HG03139 (cell line): Measurements from ENCODE around the gene P2RX2.

Experiments
- ATAC-seq: cut with Tn5 transposase; IDR thresholded peaks from one replicate; pipeline ENCODE4 v1.9.1; 2021; ENCODE audit not compliant: unreplicated experiment

P2RX2 gene

DNA sequence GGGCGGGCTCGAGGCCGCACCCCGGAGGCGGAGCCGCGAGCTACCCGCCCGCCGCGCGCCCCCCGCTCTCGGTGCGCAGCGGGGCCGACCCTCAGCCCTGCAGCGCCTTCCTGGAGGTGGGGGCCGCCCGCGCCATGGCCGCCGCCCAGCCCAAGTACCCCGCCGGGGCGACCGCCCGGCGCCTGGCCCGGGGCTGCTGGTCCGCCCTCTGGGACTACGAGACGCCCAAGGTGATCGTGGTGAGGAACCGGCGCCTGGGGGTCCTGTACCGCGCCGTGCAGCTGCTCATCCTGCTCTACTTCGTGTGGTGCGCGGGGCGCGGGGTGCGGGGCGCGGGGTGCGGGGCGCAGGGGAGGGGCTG, at the start of gene P2RX2:
TSS of gene P2RX2 (plus strand) at position 94 of the 361 bp plus-strand sequence. CDS start at position 135, 41 bp downstream.
- ATAC-seq: no peak

DNA sequence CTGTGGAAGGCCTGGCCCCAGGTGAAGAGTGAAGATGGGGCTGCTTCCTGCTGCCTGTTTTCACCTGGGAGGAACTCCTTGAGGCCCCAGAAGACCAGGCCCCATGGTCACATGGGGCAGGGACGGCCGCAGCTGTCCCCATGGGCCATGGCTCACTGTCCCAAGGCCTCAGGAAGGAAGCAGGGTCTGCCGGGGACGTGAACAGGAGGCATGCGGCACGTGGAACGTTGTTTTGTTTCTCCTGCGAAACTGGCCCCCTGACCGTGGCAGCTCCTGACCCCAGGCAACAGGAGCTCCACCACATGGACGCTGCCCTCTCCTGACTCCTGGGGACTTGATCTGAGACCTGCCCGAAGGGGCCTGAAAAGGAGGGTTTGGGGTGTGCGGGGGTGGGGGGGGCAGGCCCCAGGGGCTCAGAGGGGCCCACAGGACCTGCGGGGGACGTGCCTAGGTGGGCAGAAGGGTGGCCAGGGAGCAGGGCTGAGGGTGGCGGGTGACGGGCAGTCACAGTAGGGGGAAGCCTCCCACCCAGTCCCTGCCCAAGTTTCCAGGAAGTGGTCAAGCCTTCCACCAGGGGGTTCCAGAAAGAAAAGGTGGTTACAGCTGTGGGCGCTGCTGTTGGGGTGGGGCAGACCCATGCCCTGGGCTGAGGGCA, 49.6 kb upstream of the P2RX2 start:
- no peak for ATAC-seq

DNA sequence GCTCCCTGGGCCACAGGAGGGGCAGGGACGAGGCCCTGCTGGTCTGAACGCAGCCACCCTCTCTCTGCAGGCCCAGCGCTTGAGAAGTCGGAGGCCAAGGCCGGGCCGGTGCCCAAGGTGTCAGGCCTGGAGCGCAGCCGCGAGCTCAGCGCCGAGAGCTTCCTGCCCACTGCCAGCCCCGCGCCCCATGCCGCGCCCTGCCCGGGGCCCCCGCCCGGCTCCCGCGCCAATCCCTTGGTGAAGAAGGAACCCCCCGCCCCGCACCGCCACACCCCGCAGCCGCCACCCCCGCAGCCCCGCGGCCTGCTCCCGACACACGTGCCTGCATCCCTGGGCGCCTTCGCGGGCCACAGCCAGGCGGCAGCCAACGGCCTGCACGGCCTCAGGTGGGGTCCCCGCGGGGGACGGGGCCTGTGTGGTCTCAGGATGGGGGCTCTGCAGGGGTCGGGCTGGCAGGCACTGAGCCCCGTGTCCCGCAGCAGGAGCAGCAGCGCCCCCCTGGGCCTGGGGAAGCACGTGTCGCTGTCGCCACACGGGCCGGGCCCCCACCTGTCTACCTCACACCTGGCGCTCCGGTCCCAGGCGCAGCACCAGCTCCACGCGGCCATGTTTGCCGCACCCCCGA, 48.6 kb upstream of the P2RX2 start:
- ATAC-seq: no peak

DNA sequence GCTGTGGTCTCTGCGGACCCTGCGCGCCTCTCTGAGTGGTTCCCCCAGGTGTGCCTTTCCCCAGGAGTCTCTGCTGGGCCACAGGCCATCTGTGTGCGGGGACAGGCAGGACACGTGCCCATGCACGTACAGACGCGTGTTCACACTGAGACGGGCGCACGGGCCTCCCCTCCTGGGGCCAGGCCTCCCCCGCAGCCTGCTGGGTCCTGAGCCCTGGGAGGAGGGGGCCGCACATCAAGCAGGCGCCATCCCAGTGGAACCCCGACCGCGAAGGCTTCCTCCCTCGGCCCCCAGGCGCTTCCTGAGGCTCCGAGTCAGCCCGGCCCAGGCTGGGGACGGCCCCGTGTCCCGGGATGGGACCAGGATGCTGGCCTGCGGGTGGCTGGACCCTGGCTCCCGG, 47.9 kb upstream of the P2RX2 start:
- ATAC-seq: no peak

DNA sequence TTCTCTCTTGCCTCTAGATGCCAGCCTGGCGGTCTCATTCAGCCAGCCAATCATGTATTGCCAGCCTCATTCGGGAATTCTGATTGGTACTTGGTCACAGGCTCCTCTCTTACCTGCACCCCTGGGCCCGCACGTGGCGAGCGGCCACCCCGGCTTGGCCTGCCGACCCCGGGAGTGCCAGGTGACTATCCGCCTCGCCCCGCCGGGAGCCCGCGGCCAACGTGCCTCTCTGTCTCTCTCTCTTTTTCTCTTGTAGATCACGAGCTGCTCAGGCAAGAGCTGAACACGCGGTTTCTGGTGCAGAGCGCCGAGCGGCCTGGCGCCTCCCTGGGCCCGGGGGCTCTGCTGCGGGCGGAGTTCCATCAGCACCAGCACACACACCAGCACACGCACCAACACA, 47.5 kb upstream of the P2RX2 start:
- ATAC-seq: no peak

DNA sequence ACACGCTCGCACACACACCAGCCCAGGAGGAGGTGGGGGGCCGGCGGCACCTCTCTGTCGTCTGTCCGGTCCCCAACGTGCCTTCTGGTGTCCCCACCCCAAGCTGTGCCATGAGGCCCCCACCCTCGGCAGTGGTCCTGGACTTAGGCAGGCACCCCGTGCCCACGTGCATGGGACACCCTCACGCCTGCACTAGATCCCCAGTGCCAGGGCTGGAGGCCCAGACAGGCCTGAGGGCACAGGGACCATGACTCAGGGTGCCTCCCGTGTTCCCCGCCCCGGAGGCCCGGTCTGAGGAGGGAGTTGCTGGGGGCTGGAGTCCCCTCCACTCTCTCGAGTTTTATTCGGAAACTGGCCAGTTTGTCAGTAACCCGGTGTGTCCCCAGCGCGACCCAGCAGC, 47.0 kb upstream of the P2RX2 start:
- no peak for ATAC-seq

DNA sequence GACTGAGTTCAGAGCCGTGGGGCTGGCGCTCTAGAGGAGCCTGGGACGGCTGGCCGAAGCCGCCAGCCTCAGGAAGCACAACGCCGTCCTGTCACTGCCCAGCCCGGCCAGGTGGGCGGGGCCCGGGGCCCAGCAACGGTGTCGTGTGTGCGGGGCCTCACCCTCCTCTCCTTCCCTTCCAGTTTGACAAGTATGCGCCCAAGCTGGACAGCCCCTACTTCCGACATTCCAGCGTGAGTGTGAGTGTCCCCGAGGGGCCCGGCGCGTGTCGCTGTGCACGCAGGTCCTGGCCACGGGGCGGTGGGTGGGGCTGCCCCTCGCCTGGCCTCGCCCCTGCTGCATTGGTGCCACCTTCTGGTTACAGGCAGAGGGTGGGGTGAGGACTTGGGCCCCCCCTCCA, 46.5 kb upstream of the P2RX2 start:
- no peak for ATAC-seq

DNA sequence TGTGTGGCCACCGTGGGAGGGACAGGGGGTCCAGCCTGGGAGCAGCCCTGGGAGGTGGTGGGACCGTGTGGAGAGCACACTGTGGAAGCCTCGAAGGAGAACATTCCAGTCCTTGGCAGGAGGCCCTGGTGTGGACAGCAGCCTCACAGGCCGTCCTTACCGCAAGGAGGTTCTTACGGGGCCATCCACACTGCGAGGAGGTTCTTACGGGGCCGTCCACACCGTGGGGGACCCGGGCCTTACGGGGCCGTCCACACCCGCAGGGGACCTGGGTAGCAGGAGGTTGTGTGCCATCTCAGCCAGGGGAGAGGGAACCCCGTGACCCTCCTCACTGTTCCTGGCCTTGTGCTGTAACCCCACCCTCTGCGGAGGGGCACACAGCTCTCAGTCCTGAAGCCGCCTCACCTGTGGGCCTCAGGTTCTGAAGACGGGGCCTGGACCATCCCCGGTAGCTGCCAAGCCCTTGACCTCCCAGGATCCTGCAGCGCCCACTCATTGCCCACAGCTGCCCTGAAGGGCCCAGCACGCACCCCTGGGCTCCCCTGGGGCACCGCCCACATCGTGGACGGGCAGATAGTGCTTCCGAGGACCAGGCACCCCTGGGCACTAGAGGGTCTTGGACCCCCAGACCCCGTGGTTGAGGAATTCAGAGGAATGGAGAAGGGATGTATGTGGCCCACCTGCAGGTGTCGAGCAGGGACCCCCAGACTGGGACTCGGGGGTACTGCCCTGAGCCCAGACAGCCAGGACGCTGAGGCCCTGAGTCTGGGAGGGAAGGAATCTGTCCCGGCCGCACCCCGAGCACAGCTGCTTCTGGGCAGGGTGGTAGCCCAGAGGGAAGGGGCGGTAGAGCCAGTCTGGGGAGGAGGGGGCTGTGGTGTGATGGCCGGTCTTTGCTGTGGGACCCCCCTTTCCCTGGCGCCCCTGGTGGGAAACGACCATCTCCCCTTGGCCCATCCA, 45.5 kb upstream of the P2RX2 start:
- no peak for ATAC-seq

DNA sequence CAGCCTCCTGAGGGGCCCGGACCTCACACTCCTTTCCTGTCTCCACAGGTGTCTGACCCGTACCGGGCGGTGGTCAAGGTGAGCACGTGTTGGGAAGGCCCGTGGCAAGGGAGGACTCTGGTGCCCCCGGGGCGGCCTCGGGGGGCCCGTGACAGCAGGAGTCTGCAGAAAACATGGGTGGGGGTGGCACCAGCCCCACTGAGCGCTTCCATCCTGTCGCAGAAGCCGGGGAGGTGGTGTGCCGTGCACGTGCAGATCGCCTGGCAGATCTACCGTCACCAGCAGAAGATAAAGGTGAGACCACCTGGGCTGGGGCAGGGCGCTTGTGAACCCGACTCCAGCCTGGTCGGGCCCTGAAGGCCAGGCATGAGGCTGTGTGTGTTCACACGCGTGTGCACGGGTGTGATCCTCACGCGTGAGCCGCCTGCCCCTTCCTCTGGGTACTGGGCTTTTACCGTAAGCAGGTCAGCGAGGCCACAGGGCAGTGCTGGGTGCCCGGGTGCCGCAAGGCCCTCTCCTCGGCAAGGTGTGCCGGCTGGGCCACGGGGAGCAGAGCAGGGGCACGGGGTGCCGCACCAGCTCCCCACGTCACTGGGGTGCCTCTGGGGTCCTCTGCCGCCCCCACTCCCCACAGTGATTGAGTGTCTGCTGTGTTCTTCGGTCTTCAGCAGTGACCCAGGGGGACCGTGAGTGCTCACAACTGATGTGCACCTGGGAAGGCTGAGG, 44.1 kb upstream of the P2RX2 start:
- ATAC-seq: no peak

DNA sequence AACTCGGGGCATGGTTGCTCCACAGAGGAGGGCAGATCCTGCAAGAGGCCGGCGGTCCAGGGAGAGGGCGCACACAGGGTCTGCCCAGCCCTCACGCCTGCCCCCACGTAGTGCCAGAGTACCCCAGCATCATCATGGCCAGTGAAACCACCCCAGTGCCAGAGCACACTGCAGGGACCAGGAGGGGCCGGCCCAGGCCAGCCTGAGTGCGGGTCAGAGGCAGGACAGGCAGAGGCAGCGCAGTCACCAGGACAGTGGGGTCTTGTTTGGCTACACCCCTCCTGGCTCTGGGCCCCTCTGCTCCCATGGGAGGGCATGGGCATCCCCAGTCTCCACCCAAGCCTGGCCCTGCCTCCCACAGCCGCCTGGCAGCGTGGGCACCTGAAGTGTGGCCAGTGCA, 42.9 kb upstream of the P2RX2 start:
- ATAC-seq: no peak

DNA sequence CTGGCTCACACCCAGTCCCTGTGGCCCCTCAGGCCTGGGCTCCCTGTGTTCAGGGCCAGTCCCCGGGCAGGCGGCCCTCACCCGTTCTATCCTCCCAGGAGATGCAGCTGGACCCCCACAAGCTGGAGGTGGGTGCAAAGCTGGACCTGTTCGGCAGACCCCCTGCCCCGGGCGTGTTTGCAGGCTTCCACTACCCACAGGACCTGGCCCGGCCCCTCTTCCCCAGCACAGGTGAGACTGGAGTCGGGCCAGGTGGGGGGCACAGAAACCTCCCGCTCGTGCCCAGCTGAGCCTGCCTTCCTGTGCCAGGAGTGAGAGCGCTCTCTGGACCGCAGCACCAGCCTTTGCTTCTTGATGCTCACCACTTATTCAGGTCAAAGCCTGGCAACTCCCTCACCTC, 41.9 kb upstream of the P2RX2 start:
- no peak for ATAC-seq

DNA sequence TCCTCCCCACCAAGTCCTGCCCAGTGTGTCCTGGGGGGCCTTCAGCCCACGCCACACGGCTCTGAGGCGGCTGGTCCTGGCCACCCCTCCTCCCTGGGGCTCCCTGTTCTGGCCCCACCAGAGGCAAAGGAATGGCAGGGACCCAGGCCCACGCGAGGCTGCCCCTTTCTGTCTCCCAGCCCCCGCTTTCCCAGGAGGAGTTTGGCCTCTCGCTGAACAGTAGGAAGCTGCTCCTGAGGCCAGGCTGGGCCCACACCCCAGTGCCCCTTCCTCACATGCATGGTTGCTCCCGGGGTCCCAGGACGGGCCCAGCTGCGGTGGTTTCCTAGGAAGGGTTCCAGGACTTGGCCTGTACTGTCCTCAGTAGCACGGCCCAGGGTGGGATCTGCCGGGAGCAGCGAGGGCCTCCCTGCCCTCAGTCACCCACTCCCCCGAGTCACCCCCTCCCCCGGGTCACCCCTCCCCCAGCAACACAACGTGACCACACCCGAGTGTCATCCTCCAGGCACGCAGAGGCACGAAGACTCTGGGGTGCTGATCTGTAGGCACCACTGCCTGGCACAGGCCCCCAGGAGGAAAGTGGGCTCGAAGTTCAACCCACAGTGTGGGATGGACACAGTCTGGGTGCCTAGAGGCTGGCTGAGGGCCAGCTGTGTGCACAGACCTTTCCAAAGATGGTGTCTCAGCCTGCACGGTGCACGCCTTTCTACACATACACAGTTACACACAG, 41.2 kb upstream of the P2RX2 start:
- no peak for ATAC-seq

DNA sequence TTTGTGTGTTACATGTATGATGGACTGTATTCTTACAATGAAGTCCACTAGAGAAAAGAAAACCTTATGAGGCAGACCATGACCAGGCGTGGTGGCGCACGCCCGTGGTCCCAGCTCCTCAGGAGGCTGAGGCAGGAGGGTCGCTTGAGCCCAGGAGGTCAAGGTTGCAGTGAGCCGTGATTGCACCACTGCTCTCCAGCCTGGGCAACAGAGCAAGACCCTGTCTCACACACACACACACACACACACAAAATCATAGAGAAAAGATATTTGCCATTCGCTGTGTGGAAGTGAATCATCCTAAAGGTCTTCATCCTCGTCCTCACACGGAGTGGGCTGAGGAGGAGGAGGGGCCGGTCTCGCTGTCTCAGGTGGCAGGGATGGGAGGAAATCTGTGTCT, 40.5 kb upstream of the P2RX2 start:
- no peak for ATAC-seq

DNA sequence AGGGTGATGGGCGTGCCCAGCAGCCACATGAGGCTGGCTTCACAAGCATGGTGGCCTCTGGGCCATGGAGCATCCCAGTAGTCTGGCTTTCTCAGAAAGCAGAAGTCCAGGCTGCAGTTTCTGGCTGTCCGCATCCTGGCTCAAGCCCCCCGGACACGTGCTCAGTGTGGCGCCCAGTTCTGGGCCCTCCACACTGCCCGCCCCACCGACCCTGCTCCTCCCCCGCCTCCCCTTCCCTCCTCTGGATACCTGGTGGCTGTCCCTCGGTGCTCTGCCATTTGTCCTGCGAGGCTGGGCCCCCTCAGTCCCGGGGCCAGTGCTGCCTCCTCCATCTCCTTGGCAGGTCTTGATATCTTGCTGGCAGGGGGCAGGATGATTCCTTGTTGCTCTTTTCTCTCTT, 39.8 kb upstream of the P2RX2 start:
- no peak for ATAC-seq

DNA sequence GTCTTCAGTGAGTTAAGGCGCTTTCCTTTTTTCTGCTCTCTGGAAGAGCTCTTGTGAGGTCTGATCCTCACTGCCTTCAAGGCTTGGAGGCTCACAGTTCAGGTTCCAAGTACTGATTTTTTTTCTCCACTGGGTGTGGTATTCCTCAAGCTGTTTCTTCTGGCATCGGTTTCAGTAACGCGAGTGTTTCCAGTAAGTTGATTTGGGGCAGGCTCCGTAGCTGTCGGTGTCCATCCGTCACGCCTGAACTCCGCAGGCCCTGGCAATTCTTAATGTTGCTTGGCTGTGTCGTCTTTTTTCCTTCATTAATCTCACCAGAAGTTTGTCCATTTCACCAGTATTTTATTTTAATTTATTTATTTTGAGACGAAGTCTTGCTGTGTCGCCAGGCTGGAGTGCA, 38.8 kb upstream of the P2RX2 start:
- ATAC-seq: no peak

DNA sequence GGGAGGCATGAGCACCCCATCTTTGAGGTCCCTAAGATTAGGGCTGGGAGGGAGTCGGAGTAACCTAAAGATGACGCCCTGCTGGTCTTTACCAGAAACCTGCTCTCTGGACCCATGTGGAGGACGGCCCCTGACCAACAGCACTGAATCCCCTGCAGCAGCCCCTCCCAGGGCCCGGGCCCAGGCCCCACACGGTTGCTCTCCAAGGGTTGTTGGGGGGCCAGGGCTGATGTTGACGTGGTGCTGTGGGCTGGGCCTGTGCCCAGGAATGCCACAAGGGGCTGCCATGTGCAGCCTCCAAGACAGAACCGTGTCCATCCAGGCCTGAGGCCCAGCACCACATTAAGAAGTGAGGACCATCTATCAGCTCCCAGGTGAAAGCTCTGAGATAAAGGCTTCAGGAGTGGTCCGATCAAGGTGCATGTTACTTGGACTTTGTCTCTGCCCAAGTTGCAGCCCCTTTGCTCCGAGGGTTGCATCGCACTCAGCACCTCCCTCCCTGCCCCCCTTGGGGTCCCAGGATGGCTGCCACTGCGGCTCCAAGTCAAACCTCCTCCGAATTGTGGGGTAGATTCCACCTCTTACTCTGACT, 37.8 kb upstream of the P2RX2 start:
- no peak for ATAC-seq

DNA sequence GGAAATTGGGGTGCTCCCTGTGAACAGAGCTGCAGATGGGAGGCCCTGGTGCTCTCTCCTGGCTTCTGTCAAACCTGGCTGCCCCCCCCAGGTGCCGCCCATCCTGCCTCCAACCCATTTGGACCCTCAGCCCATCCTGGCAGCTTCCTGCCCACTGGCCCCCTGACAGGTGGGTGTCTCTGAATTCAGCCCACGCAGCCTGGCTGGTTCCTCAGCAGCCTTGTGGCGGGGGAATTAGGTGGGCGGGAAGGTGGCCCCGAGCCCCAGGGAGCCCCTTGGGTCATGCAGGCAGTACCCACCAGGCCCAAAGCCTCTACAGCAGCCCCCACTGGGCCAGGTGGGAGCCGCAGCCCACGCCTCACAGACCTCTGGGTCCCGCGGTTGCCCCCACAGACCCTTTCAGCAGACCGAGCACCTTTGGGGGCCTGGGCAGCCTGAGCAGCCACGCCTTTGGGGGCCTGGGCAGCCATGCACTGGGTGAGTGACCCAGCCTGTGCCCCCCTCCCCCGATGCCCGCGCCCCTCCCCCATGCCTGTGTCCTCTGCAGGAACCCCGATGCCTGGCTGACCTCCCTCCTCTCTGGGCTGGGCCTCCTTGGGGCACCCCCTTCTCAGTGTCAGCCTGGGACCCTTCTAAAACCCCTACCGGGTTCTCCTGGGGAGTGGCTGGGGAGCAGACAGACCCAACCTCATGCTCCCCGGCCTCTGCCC, 37.1 kb upstream of the P2RX2 start:
- no peak for ATAC-seq

DNA sequence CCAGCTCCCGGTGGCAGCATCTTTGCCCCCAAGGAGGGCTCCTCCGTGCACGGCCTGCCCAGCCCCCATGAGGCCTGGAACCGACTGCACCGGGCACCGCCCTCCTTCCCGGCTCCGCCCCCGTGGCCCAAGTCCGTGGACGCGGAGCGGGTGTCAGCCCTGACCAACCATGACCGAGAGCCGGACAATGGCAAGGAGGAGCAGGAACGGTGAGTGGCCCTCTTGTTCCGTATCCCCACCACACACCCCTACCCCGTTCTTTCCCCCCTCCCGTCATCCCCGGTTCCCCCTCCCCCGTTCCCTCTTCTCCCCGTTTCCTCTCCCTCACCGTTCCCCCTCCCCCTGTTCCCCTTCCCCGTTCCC, 36.5 kb upstream of the P2RX2 start:
- no peak for ATAC-seq

DNA sequence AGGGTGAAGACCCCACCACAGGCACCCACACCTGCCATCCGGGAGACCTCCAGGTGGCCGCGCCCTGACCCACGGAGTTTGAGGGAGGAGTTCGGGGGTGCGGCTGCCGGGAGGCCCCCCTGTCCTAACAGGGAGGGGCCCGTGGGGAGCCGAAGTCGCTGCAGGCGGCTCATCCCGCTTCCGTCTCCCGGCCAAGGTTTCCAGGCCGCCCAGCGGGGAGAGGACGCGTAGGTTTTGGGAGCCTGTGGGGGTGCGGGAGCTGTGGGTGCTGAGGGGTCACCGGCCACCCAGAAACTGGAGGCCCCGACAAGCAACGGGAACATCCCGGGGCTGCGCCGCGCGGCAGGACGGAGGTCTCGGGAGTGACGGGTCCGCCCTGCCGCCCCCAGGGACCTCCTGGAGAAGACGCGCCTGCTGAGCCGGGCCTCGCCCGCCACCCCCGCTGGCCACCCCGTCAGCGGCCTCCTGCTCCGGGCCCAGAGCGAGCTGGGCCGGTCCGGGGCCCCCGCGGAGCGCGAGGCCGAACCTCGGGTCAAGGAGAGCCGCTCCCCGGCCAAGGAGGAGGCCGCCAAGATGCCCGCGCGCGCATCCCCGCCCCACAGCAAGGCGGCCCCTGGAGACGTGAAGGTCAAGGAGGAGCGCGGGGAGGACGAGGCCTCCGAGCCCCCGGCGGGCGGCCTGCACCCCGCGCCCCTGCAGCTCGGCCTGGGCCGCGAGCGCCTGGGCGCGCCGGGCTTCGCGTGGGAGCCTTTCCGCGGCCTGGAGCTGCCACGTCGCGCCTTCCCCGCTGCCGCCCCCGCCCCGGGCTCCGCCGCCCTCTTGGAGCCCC, 35.8 kb upstream of the P2RX2 start:
- no peak for ATAC-seq
